Measurements from ENCODE around the gene PTPRN2. TPM values are rescaled to one million over a fixed set of nuclear protein-coding genes. Genes with fewer than 3 reads are reported as not detected.

Gene PTPRN2
- total and polyA plus RNA-seq, 7 donors, result 3.2 to 7.1 (median 5.5) TPM

DNA sequence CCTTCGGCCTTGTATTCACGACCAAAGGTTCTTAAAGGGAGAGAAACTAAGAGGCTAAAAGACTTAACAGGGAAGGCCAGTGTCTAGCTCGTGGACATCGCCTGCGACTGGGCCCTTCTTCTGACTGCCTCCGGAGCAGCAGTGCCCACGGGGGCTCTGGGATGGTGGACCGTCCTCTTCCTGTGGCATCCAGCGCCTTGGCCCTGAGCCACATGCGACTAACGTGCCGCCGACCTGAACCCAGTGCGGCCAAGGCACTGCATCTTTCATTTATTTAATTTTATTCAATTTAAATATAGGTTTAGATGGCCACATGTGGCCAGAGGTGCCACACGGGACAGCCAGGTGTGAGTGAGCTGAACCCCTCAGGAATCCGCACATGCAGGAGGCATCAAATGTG lies 451.7 kb downstream of the PTPRN2 start:
- H3K4me3 ChIP-seq, result no peak overlapping the region
- peaks cover 0 to 2% (median 0%) of the 10 kb centered on the region in 4 donors for H3K9me3 ChIP-seq
- intact Hi-C loops (cut with DNase I), result no loop called here
- H3K36me3 ChIP-seq, result no peaks in the 10 kb centered on the region
- no peak overlapping the region for H3K27ac ChIP-seq
- no peak for DNase-seq
- TF ChIP-seq, protein P1, sequence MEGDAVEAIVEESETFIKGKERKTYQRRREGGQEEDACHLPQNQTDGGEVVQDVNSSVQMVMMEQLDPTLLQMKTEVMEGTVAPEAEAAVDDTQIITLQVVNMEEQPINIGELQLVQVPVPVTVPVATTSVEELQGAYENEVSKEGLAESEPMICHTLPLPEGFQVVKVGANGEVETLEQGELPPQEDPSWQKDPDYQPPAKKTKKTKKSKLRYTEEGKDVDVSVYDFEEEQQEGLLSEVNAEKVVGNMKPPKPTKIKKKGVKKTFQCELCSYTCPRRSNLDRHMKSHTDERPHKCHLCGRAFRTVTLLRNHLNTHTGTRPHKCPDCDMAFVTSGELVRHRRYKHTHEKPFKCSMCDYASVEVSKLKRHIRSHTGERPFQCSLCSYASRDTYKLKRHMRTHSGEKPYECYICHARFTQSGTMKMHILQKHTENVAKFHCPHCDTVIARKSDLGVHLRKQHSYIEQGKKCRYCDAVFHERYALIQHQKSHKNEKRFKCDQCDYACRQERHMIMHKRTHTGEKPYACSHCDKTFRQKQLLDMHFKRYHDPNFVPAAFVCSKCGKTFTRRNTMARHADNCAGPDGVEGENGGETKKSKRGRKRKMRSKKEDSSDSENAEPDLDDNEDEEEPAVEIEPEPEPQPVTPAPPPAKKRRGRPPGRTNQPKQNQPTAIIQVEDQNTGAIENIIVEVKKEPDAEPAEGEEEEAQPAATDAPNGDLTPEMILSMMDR (IDR thresholded peaks at IDR 0.05), result no peak
- TF ChIP-seq POLR2AphosphoS5 (IDR thresholded peaks at IDR 0.05) (no peak), EP300 (IDR thresholded peaks at IDR 0.05) (no peak), POLR2A (IDR thresholded peaks at IDR 0.05) (no peak)
- 85 to 94% methylated on average over 16 of the region's 16 CpGs for WGBS, 2 donors
- no peaks in the 10 kb centered on the region for H3K27me3 ChIP-seq
- H3K4me1 ChIP-seq, result no peaks in the 10 kb centered on the region

DNA sequence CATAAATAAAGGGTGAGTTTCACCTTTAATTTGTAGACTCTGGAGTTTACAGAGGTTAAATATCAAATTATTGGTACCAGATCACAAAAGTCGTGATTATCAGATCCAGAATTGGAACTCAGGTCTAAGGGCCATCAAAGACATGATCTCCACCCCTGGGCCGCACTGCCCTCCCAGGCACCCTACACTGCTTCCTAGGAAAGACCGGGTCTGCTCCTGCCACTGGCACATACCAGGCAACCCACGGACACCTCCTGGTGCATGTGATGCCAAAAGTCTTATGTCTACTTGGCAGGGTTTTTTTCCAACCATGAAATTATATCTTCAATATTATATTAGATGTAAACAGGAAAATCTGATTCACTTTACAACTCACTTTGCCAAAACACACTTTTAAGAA lies 452.8 kb downstream of the PTPRN2 start:
- Histone ChIP-seq H3K27me3 (no peaks in the 10 kb centered on the region), H3K4me1 (no peaks in the 10 kb centered on the region), H3K9me3 (peaks cover 0 to 2% (median 0%) of the 10 kb centered on the region in 4 donors), H3K36me3 (no peaks in the 10 kb centered on the region), H3K4me3 (no peak overlapping the region), H3K27ac (no peak overlapping the region)
- intact Hi-C loops (cut with DNase I), result no loop called here
- TF ChIP-seq EP300 (IDR thresholded peaks at IDR 0.05) (no peak), POLR2A (IDR thresholded peaks at IDR 0.05) (no peak)
- TF ChIP-seq, protein P1 (IDR thresholded peaks at IDR 0.05), result no peak
- DNase-seq, result no peak
- 86 to 88% methylated on average over 4 of the region's 4 CpGs for WGBS, 2 donors

DNA sequence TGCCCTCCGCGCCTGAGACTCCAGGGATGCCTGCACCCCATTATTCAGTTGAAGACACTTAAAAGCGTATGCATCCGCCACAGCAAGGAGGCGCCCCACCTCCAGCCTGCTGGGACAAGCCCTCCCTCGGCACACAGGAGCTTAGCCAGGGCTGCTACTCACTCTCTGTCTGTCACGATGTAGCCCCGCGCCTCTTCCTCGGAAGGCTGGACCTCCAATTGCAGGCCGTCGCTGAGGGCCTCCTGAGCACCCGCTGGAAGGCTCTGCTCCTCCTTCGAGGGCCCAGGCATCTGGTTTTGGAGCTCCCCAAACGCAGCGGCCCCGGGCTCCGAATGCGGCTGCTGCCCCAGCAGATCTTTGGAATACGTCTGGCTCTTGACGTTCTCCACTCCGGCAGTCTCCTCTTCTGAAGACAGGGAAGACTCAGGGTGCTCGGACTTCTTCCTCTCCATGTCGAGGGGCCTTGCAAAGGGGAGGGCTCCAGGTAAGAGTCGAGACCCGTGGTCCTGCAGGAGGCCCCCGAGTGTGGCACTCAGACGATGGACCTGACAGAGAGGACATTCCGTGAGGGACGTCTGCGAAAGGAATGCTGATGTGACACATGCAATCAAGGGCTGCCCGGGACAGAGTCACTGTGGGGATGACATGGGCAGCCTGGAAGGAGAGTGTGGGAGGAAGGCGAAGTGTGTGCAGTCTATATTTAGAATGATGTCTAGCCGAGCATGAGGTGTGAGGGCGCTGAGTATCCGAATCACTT lies 453.9 kb downstream of the PTPRN2 start:
- 90 to 94% methylated on average over 36 of the region's 36 CpGs for WGBS, 2 donors

DNA sequence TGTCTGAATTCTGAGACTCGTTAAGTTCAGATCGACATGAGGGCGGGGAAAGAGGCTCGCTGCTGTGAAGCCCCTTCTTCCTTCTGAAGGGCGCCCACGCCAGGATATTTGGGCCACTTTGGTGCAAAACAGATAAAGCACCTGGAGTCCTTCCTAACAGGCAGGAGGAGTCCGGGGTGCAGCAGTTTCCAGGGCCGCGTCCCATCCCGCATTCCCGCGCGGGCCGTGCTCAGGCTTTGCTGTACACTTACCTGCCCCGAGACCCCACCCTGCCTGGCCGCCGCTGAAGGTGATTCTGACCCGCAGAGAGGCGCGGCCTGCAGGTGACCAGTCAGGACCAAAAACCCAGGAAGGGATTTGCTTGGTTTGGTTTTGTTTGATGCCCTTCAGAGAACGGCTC lies 454.6 kb downstream of the PTPRN2 start:
- no peak overlapping the region for H3K27ac ChIP-seq

More for the DNA sequence above, 453.9 kb downstream of the PTPRN2 start:
- TF ChIP-seq EP300 (IDR thresholded peaks at IDR 0.05), result no peak
- no peak for TF ChIP-seq POLR2A (IDR thresholded peaks at IDR 0.05)
- TF ChIP-seq, protein P1 (IDR thresholded peaks at IDR 0.05), result no peak
- TF ChIP-seq POLR2AphosphoS5 (IDR thresholded peaks at IDR 0.05), result no peak
- Histone ChIP-seq H3K4me1 (no peaks in the 10 kb centered on the region), H3K27ac (no peak overlapping the region), H3K4me3 (no peak overlapping the region), H3K9me3 (peaks cover 0 to 2% (median 0%) of the 10 kb centered on the region in 4 donors), H3K36me3 (no peaks in the 10 kb centered on the region), H3K27me3 (no peaks in the 10 kb centered on the region)
- intact Hi-C loops (cut with DNase I), result no loop called here
- peak; percentile 15 for DNase-seq

DNA sequence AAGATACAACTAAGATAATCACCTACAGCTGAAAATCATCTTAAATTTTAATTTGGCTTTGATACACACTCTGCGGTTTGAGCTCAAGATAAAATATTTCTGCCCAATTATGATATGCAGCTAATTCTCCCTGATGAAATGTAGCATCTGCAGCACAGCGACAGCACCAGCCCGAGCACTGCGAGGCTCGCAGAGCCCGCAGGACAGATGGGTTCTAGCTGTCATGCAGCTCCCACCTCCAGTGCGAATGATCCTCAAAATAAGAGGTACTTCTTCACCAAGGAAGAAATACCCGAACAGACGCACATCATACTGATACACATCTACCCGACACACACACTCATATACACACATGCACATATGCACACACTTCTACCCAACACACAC lies 457.6 kb downstream of the PTPRN2 start:
- no peak for DNase-seq
- H3K4me1 ChIP-seq, result no peaks in the 10 kb centered on the region
- H3K27me3 ChIP-seq, result no peaks in the 10 kb centered on the region
- intact Hi-C loops (cut with DNase I), result no loop called here
- TF ChIP-seq POLR2AphosphoS5 (IDR thresholded peaks at IDR 0.05) (no peak), POLR2A (IDR thresholded peaks at IDR 0.05) (no peak), EP300 (IDR thresholded peaks at IDR 0.05) (no peak)
- TF ChIP-seq, protein P1 (IDR thresholded peaks at IDR 0.05), result no peak
- H3K9me3 ChIP-seq, result peaks cover 0 to 2% (median 0%) of the 10 kb centered on the region in 4 donors
- no peak overlapping the region for H3K27ac ChIP-seq
- no peaks in the 10 kb centered on the region for H3K36me3 ChIP-seq
- WGBS, 2 donors, result 96 to 97% methylated on average over 10 of the region's 10 CpGs
- no peak overlapping the region for H3K4me3 ChIP-seq

More for the DNA sequence above, 454.6 kb downstream of the PTPRN2 start:
- no peaks in the 10 kb centered on the region for H3K36me3 ChIP-seq
- intact Hi-C loops (cut with DNase I), result no loop called here
- H3K4me1 ChIP-seq, result no peaks in the 10 kb centered on the region
- no peak for TF ChIP-seq POLR2AphosphoS5 (IDR thresholded peaks at IDR 0.05)
- H3K27me3 ChIP-seq, result no peaks in the 10 kb centered on the region
- peaks cover 0 to 2% (median 0%) of the 10 kb centered on the region in 4 donors for H3K9me3 ChIP-seq
- peak; percentile 60 for DNase-seq
- 96 to 97% methylated on average over 21 of the region's 21 CpGs for WGBS, 2 donors
- H3K4me3 ChIP-seq, result no peak overlapping the region

All from sigmoid colon (tissue), 7 donors.